H1 (cell line): ENCODE measurements around the gene KIF1C. TPM values are rescaled to one million over a fixed set of nuclear protein-coding genes. Genes with fewer than 3 reads are reported as not detected.

ENCODE experiments used
- CTCF ChIA-PET: fragments of 300-600 bp; sonication (Branson Sonifier 250); formaldehyde crosslinking; loops from one replicate; lab custom pipeline; 2021; ENCODE audit not compliant: partially characterized antibody; lab: Charles Lee
- POLR2A ChIA-PET: fragments of 300-600 bp; sonication (Branson Sonifier 250); formaldehyde crosslinking; loops from one replicate; lab custom pipeline; 2021; ENCODE audit warnings: inconsistent platforms; ENCODE audit not compliant: partially characterized antibody; lab: Charles Lee
- DNase-seq, 2 experiments: peaks; one replicate each; pipeline versions ENCODE4 v3.0.0 to v3.0.0-alpha.2; 2010 to 2022; ENCODE audit warnings: low spot score in 2 of 2, low read depth in 1 of 2, mixed read lengths in 1 of 2
- FAIRE-seq: peaks from 2 replicates; lab custom pipeline; 2011; peaks lifted over from hg19 to GRCh38; lab: Jason Lieb, UNC
- H2AFZ ChIP-seq: 2 replicates; pipeline ENCODE4 v1.8.1; 2012; ENCODE audit warnings: low read length, inconsistent platforms
- H2AK5ac ChIP-seq: 2 replicates; pipeline ENCODE4 v1.6.1; 2013; ENCODE audit warnings: low read depth, low read length
- H2BK120ac ChIP-seq: replicated peaks from 2 replicates; pipeline ENCODE3; 2013; ENCODE audit warnings: low read depth, low read length, inconsistent platforms
- H2BK12ac ChIP-seq: 2 replicates; pipeline ENCODE4 v1.6.1; 2013; ENCODE audit warnings: low read depth, low read length
- H2BK15ac ChIP-seq: 2 replicates; pipeline ENCODE4 v1.6.1; 2013; ENCODE audit warnings: low read length
- H2BK20ac ChIP-seq: 2 replicates; pipeline ENCODE4 v1.6.1; 2013; ENCODE audit warnings: low read length
- H2BK5ac ChIP-seq: 2 replicates; pipeline ENCODE4 v1.6.1; 2013; ENCODE audit warnings: low read depth, low read length
- H3K14ac ChIP-seq: 2 replicates; pipeline ENCODE4 v1.6.1; 2013; ENCODE audit warnings: inconsistent platforms; ENCODE audit not compliant: insufficient read length
- H3K18ac ChIP-seq: 2 replicates; pipeline ENCODE4 v1.6.1; 2013; ENCODE audit warnings: low read length; ENCODE audit errors: extremely low read depth
- H3K23ac ChIP-seq: 2 replicates; pipeline ENCODE4 v1.6.1; 2013; ENCODE audit warnings: inconsistent platforms; ENCODE audit not compliant: insufficient read length
- H3K23me2 ChIP-seq: 2 replicates; pipeline ENCODE4 v1.6.1; 2013; ENCODE audit warnings: low read depth, low read length
- H3K27ac ChIP-seq: 2 replicates; pipeline ENCODE4 v1.6.1; 2011; ENCODE audit warnings: low read depth, low read length, inconsistent platforms
- H3K27me3 ChIP-seq, 4 experiments: replicated peaks in 1 of 4; 1 replicate in 1 of 4; 2 replicates in 3 of 4; pipeline versions ENCODE4 v1.6.1 to v1.8.1; 2011 to 2013; ENCODE audit warnings: low read length in 3 of 4, mild to moderate bottlenecking in 3 of 4, inconsistent platforms in 2 of 4, mixed read lengths in 2 of 4, moderate library complexity in 1 of 4; ENCODE audit not compliant: control insufficient read depth in 3 of 4, insufficient read depth in 3 of 4; ENCODE audit errors: extremely low read depth in 1 of 4
- H3K36me3 ChIP-seq, 4 experiments: 2 replicates each; pipeline versions ENCODE4 v1.6.1 to v1.8.1; 2011 to 2013; ENCODE audit warnings: mild to moderate bottlenecking in 4 of 4, low read length in 3 of 4, moderate library complexity in 2 of 4, control low read depth in 1 of 4, inconsistent platforms in 1 of 4; ENCODE audit not compliant: insufficient read depth in 4 of 4, control insufficient read depth in 2 of 4
- H3K4ac ChIP-seq: replicated peaks from 2 replicates; pipeline ENCODE3; 2013; ENCODE audit warnings: low read length, low read depth, mixed read lengths, inconsistent platforms; ENCODE audit not compliant: insufficient read length
- H3K4me1 ChIP-seq, 4 experiments: replicated peaks in 1 of 4; 1 replicate in 1 of 4; 2 replicates in 3 of 4; pipeline versions ENCODE4 v1.6.1 to v1.8.1; 2011 to 2013; ENCODE audit warnings: low read length in 3 of 4, inconsistent platforms in 2 of 4, mixed read lengths in 1 of 4; ENCODE audit not compliant: insufficient read depth in 4 of 4, control insufficient read depth in 3 of 4
- H3K4me2 ChIP-seq, 2 experiments: 2 replicates each; pipeline versions ENCODE4 v1.6.1 to v1.8.1; 2011 to 2013; ENCODE audit warnings: low read depth in 2 of 2, low read length in 2 of 2, control low read depth in 1 of 2, inconsistent platforms in 1 of 2, mild to moderate bottlenecking in 1 of 2; ENCODE audit not compliant: insufficient read depth in 1 of 2
- H3K4me3 ChIP-seq, 4 experiments: fragments of 200-600, 300-600 bp in 1 of 4; sonication (generic), shearing (Covaris generic), sonication (Bioruptor Twin) in 1 of 4; 2 replicates each; pipeline versions ENCODE4 v1.5.1 to v1.8.1; 2011 to 2016; ENCODE audit warnings: low read length in 4 of 4, low read depth in 3 of 4, control low read depth in 2 of 4, inconsistent platforms in 2 of 4, mild to moderate bottlenecking in 2 of 4, mixed read lengths in 1 of 4, moderate library complexity in 1 of 4; ENCODE audit not compliant: insufficient read depth in 2 of 4; ENCODE audit errors: extremely low read depth in 1 of 4
- H3K56ac ChIP-seq: replicated peaks from 2 replicates; pipeline ENCODE3; 2013; ENCODE audit warnings: low read depth, mild to moderate bottlenecking, mixed read lengths, low read length, inconsistent platforms; ENCODE audit not compliant: insufficient read length
- H3K79me1 ChIP-seq: 2 replicates; pipeline ENCODE4 v1.6.1; 2013; ENCODE audit warnings: low read depth, low read length, control low read depth
- H3K79me2 ChIP-seq, 2 experiments: 2 replicates each; pipeline versions ENCODE4 v1.6.1 to v1.8.1; 2012 to 2013; ENCODE audit warnings: low read length in 2 of 2, mild to moderate bottlenecking in 2 of 2, inconsistent platforms in 1 of 2; ENCODE audit not compliant: insufficient read depth in 2 of 2, control insufficient read depth in 1 of 2
- H3K9ac ChIP-seq, 4 experiments: replicated peaks in 1 of 4; 1 replicate in 1 of 4; 2 replicates in 3 of 4; pipeline versions ENCODE4 v1.6.1 to v1.8.1; 2011 to 2013; ENCODE audit warnings: low read depth in 3 of 4, low read length in 3 of 4, control low read depth in 2 of 4, mild to moderate bottlenecking in 2 of 4, moderate library complexity in 2 of 4, inconsistent platforms in 1 of 4; ENCODE audit errors: extremely low read depth in 1 of 4
- H3K9me3 ChIP-seq, 2 experiments: 2 replicates each; pipeline versions ENCODE4 v1.6.1 to v1.8.1; 2012 to 2013; ENCODE audit warnings: mild to moderate bottlenecking in 2 of 2, moderate library complexity in 2 of 2, control low read depth in 1 of 2, inconsistent platforms in 1 of 2, low read depth in 1 of 2, low read length in 1 of 2, mixed read lengths in 1 of 2; ENCODE audit not compliant: insufficient read depth in 2 of 2
- H4K20me1 ChIP-seq, 2 experiments: replicated peaks in 1 of 2; 2 replicates each; pipeline versions ENCODE3 to v1.8.1; 2011 to 2013; ENCODE audit warnings: inconsistent platforms in 2 of 2, low read length in 2 of 2, mild to moderate bottlenecking in 1 of 2; ENCODE audit not compliant: insufficient read depth in 2 of 2, control insufficient read depth in 1 of 2
- H4K5ac ChIP-seq: 2 replicates; pipeline ENCODE4 v1.6.1; 2013; ENCODE audit warnings: low read length, low read depth, mixed read lengths, inconsistent platforms; ENCODE audit not compliant: insufficient read length
- H4K8ac ChIP-seq: 2 replicates; pipeline ENCODE4 v1.8.0; 2013; ENCODE audit warnings: mild to moderate bottlenecking, moderate library complexity, low read length, inconsistent platforms; ENCODE audit not compliant: insufficient read depth; ENCODE audit errors: extremely low read depth
- H4K91ac ChIP-seq: replicated peaks from 2 replicates; pipeline ENCODE3; 2013; ENCODE audit warnings: low read length, mixed read lengths, inconsistent platforms; ENCODE audit not compliant: insufficient read length
- E2F6 ChIP-seq: IDR thresholded peaks from 2 replicates; pipeline ENCODE4 v1.6.1; 2012; ENCODE audit warnings: inconsistent platforms
- POU5F1 ChIP-seq: IDR thresholded peaks from 2 replicates; pipeline ENCODE4 v1.6.1; 2011; ENCODE audit warnings: low read depth, mild to moderate bottlenecking, low read length, moderate library complexity
- RNF2 ChIP-seq: fragments of 200-900, 300-1000 bp; sonication (generic); IDR thresholded peaks from 2 replicates; pipeline ENCODE4 v1.7.1; 2016; ENCODE audit warnings: borderline replicate concordance, low read depth, mild to moderate bottlenecking, antibody characterized with exemption, low read length; ENCODE audit not compliant: poor library complexity, severe bottlenecking; ENCODE audit errors: missing control alignments
- WGBS, 2 experiments: shearing (Covaris generic) in 1 of 2; methylation state at CpG; one replicate each; pipeline versions ENCODE4 v1.1.6 to v1.1.7; 2013 to 2015; ENCODE audit warnings: low lambda C conversion rate in 2 of 2, mixed read lengths in 2 of 2, inconsistent platforms in 1 of 2, low coverage in 1 of 2, missing lambda C conversion rate in 1 of 2; ENCODE audit not compliant: insufficient replicate concordance in 2 of 2, insufficient coverage in 1 of 2, insufficient read length in 1 of 2; ENCODE audit errors: extremely low coverage in 1 of 2, missing lambda C conversion rate in 1 of 2; 5-methylcytosine and 5-hydroxymethylcytosine counted together
- polyA plus RNA-seq, 7 experiments: library from polyadenylated mRNA; depleted of rRNA in 3 of 7; stranded (reverse) in 5 of 7; unstranded in 2 of 7; fragments of >200 nt in 5 of 7; fragments of 200-250 nt in 2 of 7; gene quantifications; 1 replicate in 5 of 7; 2 replicates in 1 of 7; 4 replicates in 1 of 7; pipeline versions ENCODE4 v1.2.1 to v1.2.3, GENCODE V29; 2011 to 2013; ENCODE audit warnings: missing spikeins in 2 of 7, mixed read lengths in 2 of 7
- total RNA-seq: library from RNA; stranded (reverse); fragmentation: NEBNext Ultra II Directional; extraction: Animal tissue kit (Norgen Biotek cat#: 25700); gene quantifications from 2 replicates; pipeline ENCODE4 v1.2.1, GENCODE V29; 2021

The KIF1C gene
- total and polyA plus RNA-seq, 2 of the 8 experiments (the other 6 are each of a cell fraction or from before 2014, with no cell fraction given): 14.3 to 114 TPM

GRCh38 chr17:5014357-5014756 lies 16.6 kb downstream of the KIF1C start:
- POLR2A ChIA-PET: interaction anchor here (1.1 to 2.0 kb wide), 4 partner anchors 8 to 33 kb away, joined by 3 to 8 read pairs (median 6); no protein-coding TSS in a partner anchor
- no peak overlapping the region for H4K5ac ChIP-seq
- WGBS, 2 experiments: 78% methylated on average over 4 of the region's 4 CpGs; no CpG with 5 or more reads in 1 of the 2 experiments

More at GRCh38 chr17:5014357-5014756, 16.6 kb downstream of the KIF1C start:
- no peak for DNase-seq
- Histone ChIP-seq H3K23me2 (no peaks in the 10 kb centered on the region), H3K27ac (no peak overlapping the region), H2AFZ (no peak overlapping the region), H3K4me2 (no peak overlapping the region), H3K4me1 (no peaks in the 10 kb centered on the region), H3K27me3 (no peaks in the 10 kb centered on the region), H4K8ac (no peak overlapping the region), H3K36me3 (peaks cover 9 to 37% (median 19%) of the 10 kb centered on the region in 4 experiments; a peak in 7 of 8 replicates), H2AK5ac (no peak overlapping the region), H2BK120ac (no peak overlapping the region), H3K18ac (no peak overlapping the region), H3K4me3 (no peak overlapping the region)
- TF ChIP-seq POU5F1: no peak
- TF ChIP-seq RNF2: no peak
- no peak for TF ChIP-seq E2F6
- TF ChIP-seq, all 59 proteins: peak for 0
- Histone ChIP-seq H2BK20ac (no peak overlapping the region), H4K20me1 (peaks cover 0 to 7% of the 10 kb centered on the region in 2 experiments), H3K79me2 (no peaks in the 10 kb centered on the region), H2BK15ac (no peak overlapping the region), H3K56ac (no peak overlapping the region), H3K4ac (no peak overlapping the region), H3K14ac (no peak overlapping the region), H3K79me1 (no peaks in the 10 kb centered on the region), H3K9me3 (no peaks in the 10 kb centered on the region), H2BK5ac (no peak overlapping the region), H4K91ac (no peak overlapping the region), H3K23ac (no peak overlapping the region), H2BK12ac (no peak overlapping the region), H3K9ac (no peak overlapping the region)
- CTCF ChIA-PET: no interaction called here
- no peak for FAIRE-seq
